RPMI7951 (cell line): ENCODE results near the gene TMEM150B. TPM values are rescaled to one million over a fixed set of nuclear protein-coding genes. Genes with fewer than 3 reads are reported as not detected.

Experiments used
- DNase-seq: peaks from one replicate; pipeline ENCODE4 v3.0.0-alpha.2; 2012; ENCODE audit warnings: low read depth
- total RNA-seq: library from RNA; depleted of rRNA; stranded (reverse); fragments of >200 nt; shearing (Covaris generic); gene quantifications from 2 replicates; pipeline ENCODE4 v1.2.3, GENCODE V29; 2014

The TMEM150B gene
- total RNA-seq, 1 experiment from 2014 or later: not detected

DNA sequence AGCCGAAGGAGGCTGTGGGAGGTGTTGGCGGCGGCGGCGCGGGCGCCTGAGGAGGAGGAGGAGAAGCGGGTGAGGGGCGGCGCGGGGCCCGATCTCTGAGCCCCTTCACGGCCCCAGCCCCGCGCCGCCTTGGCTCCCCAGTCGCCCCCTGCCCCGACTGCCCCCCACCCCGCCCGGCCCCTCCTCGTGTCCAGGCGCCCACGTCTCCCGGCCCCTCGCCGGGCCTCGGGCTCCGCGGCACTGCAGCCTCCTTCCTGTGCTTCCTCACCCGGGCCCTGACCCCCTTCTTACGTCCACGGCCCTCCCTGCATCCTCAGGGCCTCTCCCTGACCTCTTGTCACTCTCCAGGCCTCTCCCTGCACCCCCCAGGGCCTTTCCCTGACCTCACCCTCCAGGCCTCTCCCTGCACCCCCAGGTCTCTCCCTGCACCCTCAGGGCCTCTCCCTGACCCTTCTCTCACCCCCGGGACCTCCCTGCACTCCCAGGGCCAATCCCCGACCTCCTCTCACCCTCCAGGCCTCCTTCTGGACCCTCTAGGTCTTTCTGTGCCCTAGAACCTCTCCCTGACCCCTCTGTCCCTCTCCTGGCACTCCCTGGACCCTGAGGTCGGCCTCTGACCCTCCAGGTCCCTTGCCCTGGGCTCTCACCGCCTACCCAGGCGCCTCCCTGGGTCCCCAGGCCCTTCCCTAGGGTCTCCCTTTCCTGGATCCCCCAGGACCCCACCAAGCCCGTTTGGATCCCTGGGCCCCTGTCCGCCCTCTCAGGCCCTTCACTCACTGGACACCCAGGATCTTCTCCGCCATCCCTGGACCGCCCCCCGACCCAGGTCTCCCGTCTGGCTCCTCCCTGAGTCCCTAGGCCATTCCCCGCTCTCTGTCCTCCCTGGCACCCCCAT, 15.0 kb upstream of the TMEM150B start:
- DNase-seq: no peak

DNA sequence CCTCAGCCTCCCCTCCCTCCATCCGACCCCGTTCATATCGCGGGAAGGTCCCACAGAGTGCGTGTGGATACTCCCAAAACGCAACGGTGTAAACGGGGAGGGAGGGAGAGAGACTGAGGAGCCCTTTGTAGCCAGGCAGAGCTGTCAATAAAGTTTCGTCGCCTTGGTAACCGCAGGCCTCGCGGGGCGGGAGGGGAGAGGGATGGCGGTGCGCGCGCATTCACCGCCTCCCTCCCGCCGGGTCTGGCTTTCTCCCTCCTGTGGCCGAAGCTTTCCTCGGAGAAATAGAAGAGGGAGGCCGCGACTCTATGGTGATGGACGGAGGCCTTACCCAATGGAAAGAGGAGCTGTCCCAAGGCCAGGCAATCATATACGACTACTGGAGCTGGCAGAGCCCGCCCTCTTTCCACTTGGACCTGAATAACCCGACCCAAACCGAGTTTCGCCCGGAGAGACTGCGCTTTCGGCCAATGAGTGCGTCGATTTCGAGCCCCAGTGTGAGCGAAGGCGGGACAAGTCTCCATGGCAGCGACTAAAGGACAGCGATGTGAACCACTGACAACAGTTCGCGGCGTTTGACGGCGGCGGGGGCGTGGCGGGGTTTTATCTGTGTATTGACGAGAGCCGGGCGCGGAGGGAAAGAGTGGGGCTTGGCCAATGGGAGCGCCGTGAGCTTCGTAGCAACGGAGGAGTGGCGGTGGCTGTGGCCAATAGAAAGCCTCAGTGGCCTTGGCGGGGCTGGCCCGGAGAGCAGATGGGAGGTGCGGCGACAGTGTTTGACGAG, 14.2 kb upstream of the TMEM150B start, which contains the start of gene KMT5C:
Gene KMT5C (plus strand): TSS at position 772 of the 784 bp plus-strand sequence. CDS start 2,061 bp downstream, outside the sequence.
- DNase-seq: peak; percentile 100

DNA sequence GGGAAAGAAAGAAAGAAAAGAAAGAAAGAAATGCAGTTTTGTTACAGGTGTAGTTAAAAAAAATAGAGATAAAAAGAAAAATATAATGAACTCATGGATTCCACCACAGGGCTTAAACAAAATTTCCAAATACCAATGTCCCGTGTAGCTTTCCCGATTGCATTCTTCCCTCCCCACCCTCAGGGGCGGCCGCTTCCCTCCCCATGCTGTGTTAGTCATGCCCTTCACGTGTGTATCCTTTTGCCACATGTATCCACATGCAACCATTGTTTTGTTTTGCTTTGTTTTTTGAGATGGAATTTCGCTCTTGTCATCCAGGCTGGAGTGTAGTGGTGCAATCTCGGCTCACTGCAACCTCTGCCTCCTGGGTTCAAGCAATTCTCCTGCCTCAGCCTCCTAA, 11.0 kb upstream of the TMEM150B start:
- DNase-seq: peak; percentile 65

DNA sequence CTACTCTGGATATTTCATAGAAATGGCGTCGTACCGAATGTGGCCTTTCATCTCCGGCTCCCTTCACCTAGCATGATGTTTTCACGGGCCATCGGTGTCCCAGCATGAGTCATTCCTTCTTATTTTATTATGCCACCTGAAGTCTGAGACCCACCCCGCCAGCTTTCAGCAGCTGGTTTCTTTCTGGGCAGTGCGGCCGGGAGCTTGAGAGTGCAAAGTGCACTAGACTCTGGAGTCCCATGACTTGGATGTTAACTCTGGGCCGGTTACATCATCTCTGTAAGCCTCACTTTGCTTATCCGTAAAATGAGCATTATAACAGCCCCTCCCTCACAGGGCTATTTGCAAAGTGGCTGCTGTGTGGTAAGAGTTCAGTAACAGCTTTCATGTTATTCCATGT, 8.7 kb upstream of the TMEM150B start:
- no peak for DNase-seq

DNA sequence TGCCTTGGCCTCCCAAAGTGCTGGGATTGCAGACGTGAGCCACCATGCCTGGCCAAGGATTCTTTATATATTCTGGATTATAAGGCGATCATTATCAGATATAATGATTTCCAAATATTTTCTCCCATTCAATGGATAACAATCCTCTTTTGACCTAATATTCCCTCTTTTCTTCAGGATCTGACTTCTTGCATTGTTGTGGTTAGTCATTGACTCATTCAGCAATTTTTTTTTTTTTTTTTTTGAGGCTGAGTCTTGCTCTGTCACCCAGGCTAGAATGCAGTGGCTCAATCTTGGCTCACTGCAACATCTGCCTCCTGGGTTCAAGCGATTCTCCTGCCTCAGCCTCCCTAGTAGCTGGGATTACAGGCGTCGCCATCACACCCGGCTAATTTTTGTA, 4.7 kb upstream of the TMEM150B start:
- DNase-seq: peak; percentile 58

DNA sequence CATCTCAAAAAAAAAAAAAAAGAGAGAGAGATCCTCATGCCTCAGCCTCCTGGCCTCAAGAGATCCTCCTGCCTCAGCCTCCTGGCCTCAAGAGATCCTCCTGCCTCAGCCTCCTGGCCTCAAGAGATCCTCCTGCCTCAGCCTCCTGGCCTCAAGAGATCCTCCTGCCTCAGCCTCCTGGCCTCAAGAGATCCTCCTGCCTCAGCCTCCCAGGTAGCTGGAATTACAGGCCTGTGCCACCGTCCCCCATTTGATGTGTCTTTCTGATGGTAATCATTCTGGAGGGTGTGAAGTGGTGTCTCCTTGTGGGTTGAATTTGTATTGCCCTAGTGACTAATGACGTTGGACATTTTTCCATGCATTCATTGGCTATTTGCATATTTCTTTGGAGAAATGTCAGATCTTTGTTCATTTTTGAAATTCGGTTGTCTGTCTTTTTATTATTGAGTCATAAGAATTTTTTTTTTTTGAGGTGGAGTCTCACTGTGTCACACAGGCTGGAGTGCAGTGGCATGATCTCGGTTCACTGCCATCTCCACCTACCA, 3.7 kb upstream of the TMEM150B start:
- peak; percentile 55 for DNase-seq

DNA sequence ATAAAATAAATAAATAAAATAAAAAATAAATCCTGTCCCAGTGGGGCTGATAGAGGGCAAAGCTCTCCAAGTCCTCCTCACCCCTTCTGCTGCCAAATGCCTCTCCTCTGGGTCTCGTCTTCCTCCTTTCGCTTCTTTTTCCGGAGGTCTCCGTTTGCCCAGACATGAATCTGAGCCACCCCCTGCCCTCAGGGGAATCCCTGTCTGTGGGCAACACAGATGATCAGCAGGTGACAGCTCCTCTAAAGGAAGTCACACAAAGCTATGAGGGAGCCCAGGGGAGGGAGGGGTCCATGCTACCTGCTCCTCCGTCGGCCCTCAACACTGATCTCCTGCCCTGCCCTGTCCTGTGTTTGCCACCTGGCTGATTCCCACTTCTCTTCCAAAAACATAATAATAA, 479 bp downstream of the TMEM150B start:
- DNase-seq: no peak

DNA sequence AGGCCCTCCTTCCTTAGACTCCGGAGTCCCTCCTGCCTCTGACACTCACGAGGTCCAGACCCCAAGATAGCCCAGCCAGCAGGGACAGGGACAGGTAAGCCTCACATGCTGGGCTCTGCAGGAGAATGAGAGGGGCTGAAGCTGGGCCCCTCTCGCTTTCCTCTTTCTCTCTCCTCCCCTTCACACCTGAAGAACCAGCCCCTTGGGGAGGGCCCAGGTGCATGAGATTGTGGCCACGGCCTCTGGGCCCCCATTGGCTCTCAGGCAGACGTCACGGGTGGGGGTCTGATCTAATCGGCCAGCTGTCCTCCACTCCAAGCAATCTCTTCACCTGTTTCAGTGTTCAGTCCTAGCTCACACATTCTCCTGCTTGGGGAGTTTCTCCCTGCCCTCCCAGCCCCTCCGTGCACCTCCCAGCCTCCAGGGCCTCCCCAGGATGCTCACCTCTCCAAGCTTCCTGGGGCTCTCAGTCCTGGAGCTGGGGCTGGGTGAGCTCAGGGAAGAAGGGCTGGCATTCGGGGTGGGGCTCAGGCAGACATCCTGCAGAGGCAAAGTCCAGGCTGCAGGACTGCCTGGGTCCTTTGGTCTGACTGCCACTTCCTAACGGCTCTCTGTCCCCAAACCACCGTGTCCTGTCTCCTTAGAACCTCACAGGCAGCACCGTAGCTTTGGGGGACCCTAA, 2.8 kb downstream of the TMEM150B start:
- no peak for DNase-seq

DNA sequence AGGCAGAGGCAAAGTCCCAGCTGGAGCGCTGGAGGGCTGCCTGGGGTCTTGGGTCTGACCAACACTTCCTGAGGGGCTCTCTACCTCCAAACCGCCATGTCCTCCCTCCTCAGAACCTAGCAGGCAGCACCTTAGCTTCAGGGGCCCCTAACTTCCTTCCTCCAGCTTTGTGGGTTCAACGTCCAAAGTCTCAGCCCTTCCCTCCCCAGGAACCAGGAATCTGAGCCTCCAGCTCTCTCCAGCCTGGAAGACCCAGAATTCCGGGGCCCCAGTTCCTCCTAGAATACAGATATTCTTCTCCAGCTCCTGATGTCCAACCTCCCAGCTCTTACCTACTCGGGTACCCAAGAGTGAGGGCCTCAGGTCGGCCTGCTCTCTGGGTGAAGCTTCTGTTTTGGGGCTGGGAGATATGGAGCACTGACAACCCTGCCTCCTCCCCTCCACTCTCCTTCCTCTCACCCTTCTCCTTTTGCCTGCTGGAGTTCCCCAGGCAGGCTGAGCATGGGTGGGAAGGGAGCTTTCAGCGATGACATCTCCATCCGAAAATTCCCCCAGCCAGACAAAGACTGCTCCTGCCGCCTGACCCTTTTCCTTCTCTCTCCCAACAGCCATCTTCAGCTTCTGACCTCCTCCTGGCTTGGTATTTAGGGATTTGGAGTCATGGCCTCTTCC, 3.5 kb downstream of the TMEM150B start:
- no peak for DNase-seq

DNA sequence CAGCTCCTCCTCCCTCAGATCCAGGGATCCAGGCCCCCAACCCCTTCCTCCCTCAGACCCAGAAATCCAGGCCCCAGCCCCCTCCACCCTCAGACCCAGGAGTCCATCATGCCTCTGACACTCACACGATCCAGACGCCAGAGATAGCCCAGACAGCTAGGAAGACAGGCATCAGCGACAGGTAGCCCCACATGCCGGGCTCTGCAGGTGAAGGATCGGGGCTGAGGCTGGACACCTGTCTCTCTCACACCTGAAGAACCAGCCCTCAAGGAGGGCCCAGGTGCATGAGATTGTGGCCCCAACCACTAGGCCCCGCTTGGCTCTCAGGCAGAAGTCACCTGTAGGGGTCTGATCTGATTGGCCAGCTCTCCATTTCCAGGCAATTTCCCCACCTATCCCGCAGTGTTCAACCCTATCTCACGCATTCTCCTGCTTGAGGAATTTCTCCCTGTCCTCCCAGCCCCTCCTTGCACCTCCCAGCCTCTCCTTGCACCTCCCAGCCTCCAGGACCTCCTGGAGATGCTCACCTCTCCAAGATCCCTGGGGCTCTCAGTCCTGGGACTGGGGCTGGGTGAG, 4.2 kb downstream of the TMEM150B start:
- no peak for DNase-seq

DNA sequence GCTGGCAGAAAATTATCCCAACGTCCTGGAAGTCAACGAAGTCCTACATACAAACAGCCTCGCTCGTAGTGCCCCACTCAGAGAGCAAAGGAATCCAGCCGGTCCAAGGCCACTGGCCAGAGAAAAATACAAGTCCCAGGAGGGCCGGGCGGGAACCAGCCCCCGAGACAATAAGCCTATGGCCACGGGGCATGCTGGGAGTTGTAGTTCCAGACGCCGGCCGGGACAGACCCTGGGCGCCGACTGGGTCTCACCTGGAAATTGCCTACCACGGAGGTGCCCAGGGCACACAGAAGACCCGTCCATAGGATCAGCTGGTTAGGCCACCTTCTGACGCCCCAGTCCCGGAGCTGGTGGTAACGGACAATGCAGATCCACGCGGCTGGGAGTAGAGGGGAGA, 5.4 kb downstream of the TMEM150B start:
- peak; percentile 54 for DNase-seq

DNA sequence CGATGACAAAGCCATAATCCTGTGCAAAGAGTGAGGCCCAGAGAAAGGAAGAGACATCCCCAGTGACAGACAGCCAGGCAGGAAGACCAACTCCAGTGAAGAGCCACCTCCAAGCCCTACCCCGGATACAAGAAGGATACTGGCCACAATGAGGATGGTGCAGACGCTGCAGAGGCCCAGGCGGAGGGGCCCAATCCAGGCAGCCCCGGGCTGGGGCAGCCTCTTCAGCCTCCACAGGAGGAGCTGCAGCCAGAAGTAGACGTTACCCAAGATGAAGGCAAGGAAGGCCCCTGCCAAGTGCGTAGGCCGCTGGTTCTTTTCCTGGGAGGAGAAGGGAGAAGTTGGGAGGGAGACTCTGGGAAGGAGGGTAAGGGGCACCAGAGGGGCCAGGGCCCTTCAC, 8.5 kb downstream of the TMEM150B start:
- no peak for DNase-seq

DNA sequence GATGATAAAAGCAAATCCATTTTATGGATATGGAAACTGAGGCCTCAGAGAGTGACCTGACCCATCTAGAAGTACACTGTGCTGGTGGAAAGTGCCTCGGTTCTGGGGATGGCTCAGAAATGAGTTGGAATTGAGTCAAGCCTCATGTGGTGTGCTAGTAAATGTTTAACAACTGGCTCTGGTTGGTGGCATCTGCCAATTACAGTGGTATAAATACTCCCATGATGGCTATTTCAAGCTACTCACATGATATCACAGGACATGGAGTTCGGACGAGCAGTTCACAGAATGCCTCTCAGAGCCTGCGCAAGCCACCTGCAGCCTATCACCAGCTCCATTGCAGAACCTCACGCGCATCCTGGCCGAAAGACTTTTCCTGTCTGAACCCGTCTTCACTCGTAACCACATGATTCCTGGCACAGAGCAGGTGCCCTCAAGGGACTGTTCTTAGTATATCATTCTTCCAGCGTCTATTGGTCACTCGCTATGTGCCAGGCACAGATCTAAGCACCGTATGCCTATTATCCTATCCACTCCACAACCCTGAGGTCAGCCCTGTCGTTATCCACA, 9.1 kb downstream of the TMEM150B start:
- DNase-seq: no peak

DNA sequence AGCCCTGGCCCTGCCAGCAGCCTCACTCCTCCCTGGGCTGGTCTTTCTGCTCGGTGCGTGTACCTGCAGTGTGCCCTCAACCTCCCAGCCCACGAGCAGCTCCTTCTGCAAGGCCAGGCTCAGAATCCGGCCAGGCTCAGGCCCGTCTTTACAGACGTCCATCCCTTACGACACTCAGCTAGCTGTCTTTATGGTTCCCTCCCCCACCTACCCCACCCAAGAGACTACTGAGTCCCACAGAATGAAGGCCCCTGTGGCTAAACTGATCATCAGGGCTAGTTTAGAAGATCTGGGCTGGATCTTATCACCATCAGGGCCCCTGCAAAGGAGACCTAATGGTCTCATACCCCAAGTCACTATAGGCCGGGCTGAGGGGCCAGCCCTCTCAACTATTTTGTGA, 10.7 kb downstream of the TMEM150B start:
- DNase-seq: no peak

DNA sequence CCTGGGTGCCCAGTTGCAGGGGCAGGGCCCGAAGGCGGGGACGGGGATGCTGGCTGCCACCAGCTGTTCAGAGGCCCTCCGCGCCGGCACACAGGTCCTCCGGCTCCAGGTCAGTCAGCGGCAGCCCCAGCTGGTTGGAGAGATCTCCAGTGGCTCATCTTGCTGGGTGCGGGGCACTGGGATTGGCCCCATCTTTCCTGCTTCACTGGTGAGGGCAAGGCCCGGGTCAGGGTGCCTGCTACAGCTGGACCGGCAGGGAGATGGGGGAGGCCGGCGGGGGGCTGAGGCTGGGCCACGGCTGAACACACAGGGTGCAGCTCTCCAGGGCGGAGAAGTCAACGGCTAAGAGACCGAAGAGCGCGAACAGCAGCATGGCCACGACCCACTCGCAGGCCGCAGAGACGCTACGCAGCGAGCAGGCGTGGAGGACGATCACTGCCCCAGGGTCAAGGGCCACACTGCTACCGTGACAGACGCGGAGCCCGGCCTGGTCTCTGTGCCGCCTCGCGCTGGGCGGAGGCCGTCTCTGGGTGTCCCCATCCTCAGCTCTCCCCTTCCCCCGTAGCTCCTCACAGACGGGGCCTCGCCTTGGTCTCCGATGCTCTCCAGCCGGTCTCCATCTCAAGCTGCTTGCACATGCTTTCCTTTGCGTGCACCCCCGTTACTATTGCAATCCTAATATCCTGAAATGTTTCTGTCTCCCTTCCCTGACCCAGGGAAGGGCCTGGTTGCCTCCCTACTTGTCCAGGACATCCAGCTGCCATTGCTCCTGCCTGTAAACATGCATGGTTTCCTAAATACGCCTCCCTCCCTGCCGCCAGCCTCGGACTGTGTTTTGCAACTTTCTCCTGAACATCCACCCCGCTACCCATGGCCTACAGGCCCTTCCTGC, 12.3 kb downstream of the TMEM150B start:
- DNase-seq: no peak

DNA sequence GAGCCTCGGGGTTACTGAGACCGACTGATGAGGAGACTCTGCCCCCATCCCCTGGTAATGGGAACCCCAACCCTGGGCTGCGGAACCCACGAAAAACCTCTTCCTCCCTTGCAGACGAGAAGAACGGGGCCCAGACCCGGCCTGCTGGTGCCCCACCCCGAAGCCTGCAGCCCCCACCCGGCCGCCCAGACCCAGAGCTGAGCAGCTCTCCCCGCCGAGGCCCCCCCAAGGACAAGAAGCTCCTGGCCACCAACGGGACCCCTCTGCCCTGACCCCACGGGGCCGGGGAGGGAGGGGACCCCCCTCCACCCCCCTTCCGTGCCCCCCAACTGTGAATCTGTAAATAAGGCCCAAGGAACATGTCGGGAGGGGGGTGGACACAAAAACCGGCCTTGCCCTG, 13.3 kb downstream of the TMEM150B start:
- no peak for DNase-seq

DNA sequence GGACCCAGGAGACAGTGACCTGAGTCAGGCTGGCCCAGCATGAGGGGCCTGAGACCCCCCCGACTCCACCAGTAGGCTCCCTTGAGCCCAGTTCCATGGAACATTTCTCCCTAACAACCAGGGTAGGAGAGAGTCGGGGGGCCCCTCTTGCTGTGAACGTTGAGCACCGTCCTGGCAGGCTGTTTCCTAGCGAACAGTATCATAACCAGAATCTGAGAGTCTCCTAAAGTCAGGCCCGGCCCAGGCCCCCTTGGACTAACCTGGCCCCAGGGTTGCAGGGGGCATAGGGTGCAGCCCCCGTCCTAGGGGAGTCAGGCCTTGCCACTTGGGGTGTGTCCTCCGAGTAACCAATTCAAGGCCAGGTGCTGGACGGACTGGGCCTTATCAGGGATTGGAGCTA, 13.7 kb downstream of the TMEM150B start:
- no peak for DNase-seq

DNA sequence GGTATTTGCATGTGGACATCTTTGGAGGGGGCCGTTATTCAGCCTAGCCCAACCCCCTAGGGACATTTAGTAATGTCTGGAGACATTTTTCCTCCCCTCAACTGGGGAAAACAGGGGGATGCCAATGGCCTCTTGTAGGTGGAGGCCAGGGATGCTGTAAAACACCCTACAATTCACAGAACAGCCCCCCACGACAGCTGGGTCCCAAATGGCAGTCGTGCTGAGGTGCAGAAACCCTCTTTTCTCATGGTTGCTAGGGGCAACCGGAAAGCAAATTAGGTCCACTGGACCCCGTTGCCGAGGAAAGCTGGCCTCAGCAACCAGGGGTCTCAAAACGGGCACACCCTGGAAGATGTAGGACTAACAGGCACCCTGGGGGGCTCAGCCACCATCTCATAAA, 14.6 kb downstream of the TMEM150B start:
- no peak for DNase-seq

DNA sequence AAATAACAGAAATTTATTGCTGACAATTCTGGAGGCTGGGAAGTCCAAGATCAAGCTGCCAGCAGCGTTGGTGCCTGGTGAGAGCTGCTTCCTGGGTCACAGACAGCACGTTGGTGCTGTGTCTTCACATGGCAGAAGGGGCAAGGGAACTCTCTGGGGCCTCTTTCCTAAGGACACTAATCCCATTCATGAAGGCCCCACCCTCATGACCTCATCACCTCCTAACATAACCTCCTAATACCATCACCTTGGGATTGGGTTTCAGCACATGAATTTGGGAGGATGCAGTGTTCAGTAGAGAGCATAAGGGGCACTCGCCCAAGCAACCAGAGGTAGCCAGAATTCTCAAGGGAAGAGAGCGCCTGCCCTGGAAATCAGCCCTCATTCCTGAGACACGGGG, 15.7 kb downstream of the TMEM150B start:
- no peak for DNase-seq

DNA sequence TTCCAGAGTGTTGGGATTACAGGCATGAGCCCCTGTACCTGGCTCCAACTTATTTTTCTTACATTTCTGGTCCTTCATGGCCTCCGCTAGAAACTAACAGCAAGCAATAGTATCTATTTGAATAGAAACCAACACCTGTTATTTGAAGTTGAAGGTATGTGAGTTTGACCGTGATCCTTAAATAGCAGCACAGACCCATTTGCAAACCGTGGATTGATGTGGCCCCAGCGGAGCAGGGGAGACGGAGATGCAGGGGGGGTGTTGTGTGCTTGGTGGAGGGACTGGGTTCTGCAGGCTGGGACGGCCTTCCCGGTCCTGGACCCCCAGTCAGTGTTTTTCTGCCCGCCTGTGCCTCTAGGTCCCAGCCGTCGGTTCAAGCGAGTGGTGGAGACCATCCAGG, 16.9 kb downstream of the TMEM150B start:
- DNase-seq: no peak
